Measurements from ENCODE around the gene LTB4R2. TPM values are rescaled to one million over a fixed set of nuclear protein-coding genes. Genes with fewer than 3 reads are reported as not detected.

Gene LTB4R2
- total RNA-seq (2022; extraction: Qiagen RNA extraction), result 2.1 to 5.7 TPM (median 4.5 TPM) in 5 replicates

DNA sequence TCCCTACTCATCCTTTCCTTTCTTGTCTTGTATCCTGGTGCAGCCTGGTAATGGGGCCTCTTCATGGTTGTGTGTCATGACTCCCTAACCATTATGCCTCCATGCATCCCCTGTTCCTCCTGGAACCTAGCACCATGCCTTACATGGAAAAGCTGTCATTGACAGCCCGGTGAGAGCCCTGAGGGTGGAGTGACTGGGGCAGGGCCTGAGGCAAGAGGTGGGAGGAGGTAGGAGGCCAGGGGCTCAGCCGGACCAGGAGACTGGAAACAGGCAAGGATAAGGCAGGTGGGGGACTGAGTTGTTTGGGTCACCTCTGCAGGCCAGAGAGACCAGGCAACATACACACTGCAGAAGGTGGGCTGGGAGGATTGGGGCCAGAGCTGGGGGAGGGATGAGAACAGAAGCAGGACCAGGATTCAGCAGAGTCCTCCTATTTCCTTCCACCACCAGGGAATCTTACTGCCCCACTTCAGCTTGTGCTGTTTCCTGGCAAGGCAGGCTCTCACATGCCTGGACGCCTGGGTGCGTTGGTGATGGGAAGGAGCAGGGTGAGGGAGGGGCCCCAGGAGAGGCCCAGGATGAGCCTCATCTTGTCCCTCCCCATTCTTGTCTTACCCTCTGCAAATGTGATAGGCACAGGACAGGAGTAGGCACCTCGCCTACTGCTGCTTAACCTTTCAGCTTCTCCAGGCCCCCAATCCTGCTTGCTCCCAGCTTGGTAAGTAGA lies at the start of gene LTB4R2:
LTB4R2 (plus strand) TSS at position 603 of the 727 bp plus-strand sequence. CDS start 525 bp downstream, outside the sequence.

DNA sequence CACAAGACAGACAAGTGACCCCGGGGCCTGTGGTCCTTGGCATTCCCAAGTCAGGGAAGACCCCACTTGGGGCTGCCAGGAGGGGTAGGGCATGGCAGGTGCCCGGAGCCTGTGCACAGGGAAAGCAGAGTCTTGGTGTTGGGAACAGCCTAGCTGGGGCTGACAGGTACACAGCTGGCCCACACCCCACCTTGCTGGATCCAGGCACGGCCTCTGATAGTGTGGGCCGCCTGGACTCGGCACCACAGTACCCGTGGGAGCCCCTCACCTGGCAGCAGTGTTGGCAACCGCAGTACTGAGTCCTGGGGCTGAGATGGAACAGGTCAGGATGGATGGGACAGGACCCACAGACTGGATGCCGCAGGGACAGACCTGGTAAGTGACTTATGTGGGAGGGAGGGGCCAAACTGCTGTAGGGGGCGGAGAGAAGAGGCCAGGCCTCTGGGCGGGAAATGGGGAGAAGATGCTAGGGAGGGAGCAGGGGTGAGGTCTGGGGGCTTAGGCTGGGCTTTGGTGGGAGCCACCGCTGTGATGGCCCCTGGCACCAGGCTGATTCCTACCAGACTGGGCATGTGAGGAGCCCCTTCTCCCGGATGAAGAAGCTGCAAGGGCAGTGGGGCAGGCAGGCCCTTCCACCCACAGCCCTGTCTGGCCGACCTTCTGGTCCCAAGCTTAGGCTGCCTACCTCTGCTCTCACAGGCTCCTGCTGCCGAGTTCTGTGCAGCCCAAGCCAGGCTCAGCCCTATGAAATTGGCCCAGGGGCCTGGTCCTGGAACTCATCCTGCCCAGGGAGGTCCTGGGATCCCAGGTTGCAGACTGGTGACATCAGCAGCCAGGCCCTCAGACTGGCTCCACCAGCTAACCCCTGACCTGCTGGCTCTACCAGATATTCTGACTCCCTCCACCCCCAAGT lies 46.9 kb upstream of the LTB4R2 start, which contains the start of gene TGM1:
TGM1 (minus strand) TSS at position 357 of the 913 bp plus-strand sequence. CDS start 825 bp downstream, outside the sequence.

GRCh38 chr14:24271134-24271833 lies 38.7 kb upstream of the LTB4R2 start, which contains the start of gene RABGGTA:
Gene RABGGTA, minus strand, starts transcription at chr14:24271597. Its CDS starts 482 bp downstream, at chr14:24271115.

DNA sequence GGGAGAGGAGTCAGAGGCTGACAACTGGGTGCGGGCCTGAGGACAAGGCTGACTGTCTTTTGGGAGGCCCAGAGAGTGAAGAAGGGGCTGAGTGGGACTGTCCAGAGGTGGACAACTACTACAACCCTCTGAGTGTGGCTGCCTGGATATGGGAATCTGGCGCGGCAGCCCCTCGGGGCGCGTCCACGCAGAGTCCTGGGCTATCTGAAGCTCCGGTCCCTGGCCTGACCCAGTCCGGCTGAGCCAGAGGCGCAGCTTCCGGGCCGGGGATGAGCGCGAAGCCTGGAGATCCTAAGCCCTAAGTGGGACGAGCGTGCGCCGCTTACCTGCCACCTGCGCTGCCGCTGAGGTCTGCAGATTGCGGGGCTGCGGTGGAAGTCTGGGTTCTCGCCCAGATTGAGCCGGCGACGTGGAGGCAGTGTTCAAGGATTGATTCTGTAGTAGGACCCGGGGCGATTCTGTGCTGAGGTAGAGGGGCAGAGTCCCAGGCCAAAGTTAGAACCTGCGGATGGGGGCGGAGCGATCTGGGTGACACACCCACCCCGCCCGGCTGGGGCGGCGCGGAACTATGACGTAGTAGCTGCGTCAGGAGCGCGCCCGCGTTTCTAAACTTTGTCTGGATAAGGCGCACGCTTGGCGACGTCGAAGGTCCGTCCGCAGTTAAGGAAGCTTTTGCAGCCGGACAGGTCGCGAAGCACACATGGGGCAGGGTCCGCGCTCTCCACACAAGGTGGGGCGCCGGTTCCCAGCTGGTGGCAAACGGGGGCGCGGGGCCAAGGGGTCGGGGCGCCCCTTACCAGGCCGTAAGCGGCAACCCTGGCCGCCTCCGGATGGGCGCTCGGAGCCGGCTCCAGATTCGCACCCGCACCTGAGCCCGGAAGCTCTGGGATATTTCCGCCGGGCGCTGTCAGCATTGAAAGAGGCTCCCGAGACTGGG lies 10.4 kb upstream of the LTB4R2 start, which contains the start of the genes DHRS1 and NOP9:
DHRS1 (minus strand) TSS at position 526 of the 937 bp plus-strand sequence. CDS start 674 bp downstream, outside the sequence.
NOP9 (plus strand) TSS at position 596 of the 937 bp plus-strand sequence; CDS start at position 701, 105 bp downstream.

DNA sequence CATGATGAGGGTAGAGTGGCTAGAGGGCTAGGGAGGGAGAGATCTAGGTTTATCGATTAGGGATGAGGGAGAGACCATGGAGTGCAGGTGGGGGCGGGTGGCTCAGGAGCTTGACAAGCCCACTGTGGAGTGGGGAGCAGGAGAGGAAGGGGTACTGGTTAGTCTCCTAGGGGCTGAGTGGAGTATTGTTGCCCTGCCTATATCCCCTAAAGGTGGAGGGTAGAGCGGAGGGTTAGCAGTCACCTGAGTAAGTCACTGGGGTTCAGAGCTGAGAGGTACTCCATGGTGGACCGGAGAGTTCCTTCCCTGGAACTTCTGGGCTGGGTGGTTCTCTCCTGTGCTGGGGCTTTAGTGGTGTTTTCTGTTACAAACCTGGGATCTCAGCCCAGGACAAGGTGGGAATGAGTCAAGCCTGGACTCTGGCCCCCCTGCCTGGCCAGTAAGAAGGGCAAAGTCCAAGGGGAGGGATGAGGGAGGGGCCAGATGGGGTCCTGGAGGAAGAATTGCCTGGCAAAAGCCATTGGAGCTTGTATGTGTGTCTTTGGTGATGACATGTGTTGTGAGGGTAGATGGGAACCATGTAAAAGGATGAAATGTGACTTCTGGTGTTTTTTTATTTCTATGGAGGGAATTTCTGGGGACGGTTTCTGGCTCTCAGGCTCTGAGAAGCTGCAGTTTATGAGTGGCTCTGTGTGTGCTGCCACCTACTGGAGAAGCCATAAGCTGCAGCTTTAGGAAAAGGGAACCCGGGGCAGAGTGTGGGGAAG lies 2.2 kb upstream of the LTB4R2 start, which contains the start of gene CIDEB:
CIDEB (minus strand) TSS at position 403 of the 767 bp plus-strand sequence; CDS start at position 284, 119 bp downstream.

GRCh38 chr14:24310646-24311604 lies 985 bp downstream of the LTB4R2 start, which contains the start of gene LTB4R:
Gene LTB4R, plus strand, starts transcription at chr14:24311502. Its CDS starts 4,150 bp downstream, at chr14:24315652.

GRCh38 chr14:24334431-24335291 lies 24.7 kb downstream of the LTB4R2 start, which contains the start of gene ADCY4:
Gene ADCY4, minus strand, starts transcription at chr14:24335071. Its CDS starts 419 bp downstream, at chr14:24334652.

GRCh38 chr14:24339284-24340151 lies 29.6 kb downstream of the LTB4R2 start, which contains the start of gene RIPK3:
Gene RIPK3, minus strand, starts transcription at chr14:24339991. Its CDS starts 165 bp downstream, at chr14:24339826.

Other genes with a start within 250 kb of the LTB4R2 start
- gene CPNE6, start 238.6 kb upstream of the LTB4R2 start, total RNA-seq (2022; extraction: Qiagen RNA extraction), result not detected in 5 replicates
- gene PCK2, start 215.8 kb upstream of the LTB4R2 start, total RNA-seq (2022; extraction: Qiagen RNA extraction), result 15.0 to 21.2 TPM (median 19.3 TPM) in 5 replicates
- gene DCAF11, start 195.4 kb upstream of the LTB4R2 start, total RNA-seq (2022; extraction: Qiagen RNA extraction), result 20.8 to 22.4 TPM (median 21.9 TPM) in 5 replicates
- gene NRL, start 195.2 kb upstream of the LTB4R2 start, total RNA-seq (2022; extraction: Qiagen RNA extraction), result 0.56 to 1.1 TPM (median 0.84 TPM) in 5 replicates
- gene FITM1, start 179.5 kb upstream of the LTB4R2 start, total RNA-seq (2022; extraction: Qiagen RNA extraction), result 0.13 to 0.19 TPM in 2 of 5 replicates, not detected in the others
- gene PSME1, start 173.9 kb upstream of the LTB4R2 start, total RNA-seq (2022; extraction: Qiagen RNA extraction), result 159 to 187 TPM (median 162 TPM) in 5 replicates
- gene EMC9, start 168.5 kb upstream of the LTB4R2 start, total RNA-seq (2022; extraction: Qiagen RNA extraction), result 45.7 to 62.3 TPM (median 60.1 TPM) in 5 replicates
- gene PSME2, start 163.5 kb upstream of the LTB4R2 start, total RNA-seq (2022; extraction: Qiagen RNA extraction), result 151 to 185 TPM (median 159 TPM) in 5 replicates
- 19.9 to 35.1 TPM (median 34.3 TPM) in 5 replicates for gene RNF31, start 162.6 kb upstream of the LTB4R2 start, total RNA-seq (2022; extraction: Qiagen RNA extraction)
- gene IRF9, start 148.9 kb upstream of the LTB4R2 start, total RNA-seq (2022; extraction: Qiagen RNA extraction), result 16.8 to 21.0 TPM (median 17.7 TPM) in 5 replicates
- gene REC8, start 138.1 kb upstream of the LTB4R2 start, total RNA-seq (2022; extraction: Qiagen RNA extraction), result 3.3 to 6.5 TPM (median 5.3 TPM) in 5 replicates
- 72.5 to 89.6 TPM (median 84.6 TPM) in 5 replicates for gene IPO4, start 121.3 kb upstream of the LTB4R2 start, total RNA-seq (2022; extraction: Qiagen RNA extraction)
- 58.4 to 64.8 TPM (median 63.8 TPM) in 5 replicates for gene TM9SF1, start 114.7 kb upstream of the LTB4R2 start, total RNA-seq (2022; extraction: Qiagen RNA extraction)
- gene TSSK4, start 104.4 kb upstream of the LTB4R2 start, total RNA-seq (2022; extraction: Qiagen RNA extraction), result not detected in 5 replicates
- gene CHMP4A, start 96.7 kb upstream of the LTB4R2 start, total RNA-seq (2022; extraction: Qiagen RNA extraction), result 75.9 to 98.1 TPM (median 81.6 TPM) in 5 replicates
- gene MDP1, start 94.1 kb upstream of the LTB4R2 start, total RNA-seq (2022; extraction: Qiagen RNA extraction), result 29.1 to 34.2 TPM (median 30.7 TPM) in 5 replicates
- 450 to 490 TPM (median 458 TPM) in 5 replicates for gene NEDD8, start 77.8 kb upstream of the LTB4R2 start, total RNA-seq (2022; extraction: Qiagen RNA extraction)
- 54.1 to 66.3 TPM (median 57.2 TPM) in 5 replicates for gene GMPR2, start 77.2 kb upstream of the LTB4R2 start, total RNA-seq (2022; extraction: Qiagen RNA extraction)
- 34.4 to 39.3 TPM (median 36.4 TPM) in 5 replicates for gene TINF2, start 67.5 kb upstream of the LTB4R2 start, total RNA-seq (2022; extraction: Qiagen RNA extraction)
- gene TGM1, start 47.0 kb upstream of the LTB4R2 start, total RNA-seq (2022; extraction: Qiagen RNA extraction), result 0.89 to 1.9 TPM (median 1.4 TPM) in 5 replicates
- 15.5 to 19.8 TPM (median 17.5 TPM) in 5 replicates for gene RABGGTA, start 38.5 kb upstream of the LTB4R2 start, total RNA-seq (2022; extraction: Qiagen RNA extraction)
- 10.4 to 14.5 TPM (median 11.6 TPM) in 5 replicates for gene DHRS1, start 10.4 kb upstream of the LTB4R2 start, total RNA-seq (2022; extraction: Qiagen RNA extraction)
- gene NOP9, start 10.3 kb upstream of the LTB4R2 start, total RNA-seq (2022; extraction: Qiagen RNA extraction), result 13.5 to 16.8 TPM (median 15.9 TPM) in 5 replicates
- gene CIDEB, start 2.2 kb upstream of the LTB4R2 start, total RNA-seq (2022; extraction: Qiagen RNA extraction), result 0.08 to 0.24 TPM (median 0.17 TPM) in 5 replicates
- gene LTB4R, start 1.4 kb downstream of the LTB4R2 start, total RNA-seq (2022; extraction: Qiagen RNA extraction), result 4.4 to 7.8 TPM (median 5.9 TPM) in 5 replicates
- not detected in 5 replicates for gene ADCY4, start 24.9 kb downstream of the LTB4R2 start, total RNA-seq (2022; extraction: Qiagen RNA extraction)
- gene RIPK3, start 29.9 kb downstream of the LTB4R2 start, total RNA-seq (2022; extraction: Qiagen RNA extraction), result not detected in 5 replicates
- 0.16 to 0.42 TPM (median 0.18 TPM) in 5 replicates for gene NFATC4, start 58.0 kb downstream of the LTB4R2 start, total RNA-seq (2022; extraction: Qiagen RNA extraction)
- 0.23 to 0.36 TPM (median 0.29 TPM) in 5 replicates for gene NYNRIN, start 88.9 kb downstream of the LTB4R2 start, total RNA-seq (2022; extraction: Qiagen RNA extraction)
- 0.77 to 1.2 TPM (median 1.1 TPM) in 5 replicates for gene CBLN3, start 119.5 kb downstream of the LTB4R2 start, total RNA-seq (2022; extraction: Qiagen RNA extraction)
- gene KHNYN, start 119.8 kb downstream of the LTB4R2 start, total RNA-seq (2022; extraction: Qiagen RNA extraction), result 21.5 to 27.2 TPM (median 26.8 TPM) in 5 replicates
- gene SDR39U1, start 132.6 kb downstream of the LTB4R2 start, total RNA-seq (2022; extraction: Qiagen RNA extraction), result 42.7 to 53.0 TPM (median 45.8 TPM) in 5 replicates
- gene CMA1, start 198.1 kb downstream of the LTB4R2 start, total RNA-seq (2022; extraction: Qiagen RNA extraction), result not detected in 5 replicates

All from A549 treated with Mapracorat at 1 μM for 4 hours (cell line).